Fibroblast of the conjunctiva (primary cell): ENCODE measurements around the gene PLB1.

Experiments
- DNase-seq: peaks from one replicate; pipeline ENCODE4 v3.0.0-alpha.2; 2010; ENCODE audit warnings: low read depth

PLB1 gene

DNA sequence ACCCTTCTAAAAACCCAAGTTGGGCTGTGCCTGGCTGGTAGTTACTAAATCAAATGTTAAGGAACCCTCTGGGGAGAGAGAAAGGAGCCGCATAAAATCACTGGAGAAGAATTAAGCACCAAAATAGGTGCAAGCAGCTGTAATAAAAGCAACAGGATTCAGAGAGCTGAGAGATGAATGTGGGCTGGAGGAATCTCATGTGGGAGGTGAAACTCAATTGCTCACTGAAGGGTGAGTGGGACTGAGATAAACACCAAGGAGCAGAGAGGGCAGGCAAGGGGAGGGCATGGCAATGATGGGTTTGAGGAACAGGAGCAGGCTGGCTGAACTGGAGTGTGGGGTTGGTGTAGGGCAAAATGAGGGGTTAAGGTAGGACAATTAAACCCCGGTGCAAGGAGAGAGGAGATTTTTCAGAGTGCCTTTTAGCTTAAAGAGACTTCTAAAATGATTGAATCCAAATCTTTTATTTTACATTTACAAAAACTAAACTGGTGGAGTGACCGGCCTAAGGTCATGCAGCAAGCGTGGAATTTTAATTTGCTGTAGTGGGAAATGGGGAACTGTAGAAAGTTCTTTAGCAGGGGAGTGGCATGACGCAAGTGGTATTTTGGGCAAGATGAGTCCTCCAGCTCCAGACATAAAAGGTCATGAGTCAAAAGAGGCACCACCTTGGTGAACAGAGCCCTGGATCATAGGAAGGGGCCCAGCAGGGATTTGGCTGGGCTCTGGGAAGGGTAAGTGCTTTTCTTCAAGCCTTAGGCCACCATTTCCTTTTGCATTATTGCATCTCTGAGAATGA is 10.5 kb downstream of the PLB1 start:
- no peak for DNase-seq

DNA sequence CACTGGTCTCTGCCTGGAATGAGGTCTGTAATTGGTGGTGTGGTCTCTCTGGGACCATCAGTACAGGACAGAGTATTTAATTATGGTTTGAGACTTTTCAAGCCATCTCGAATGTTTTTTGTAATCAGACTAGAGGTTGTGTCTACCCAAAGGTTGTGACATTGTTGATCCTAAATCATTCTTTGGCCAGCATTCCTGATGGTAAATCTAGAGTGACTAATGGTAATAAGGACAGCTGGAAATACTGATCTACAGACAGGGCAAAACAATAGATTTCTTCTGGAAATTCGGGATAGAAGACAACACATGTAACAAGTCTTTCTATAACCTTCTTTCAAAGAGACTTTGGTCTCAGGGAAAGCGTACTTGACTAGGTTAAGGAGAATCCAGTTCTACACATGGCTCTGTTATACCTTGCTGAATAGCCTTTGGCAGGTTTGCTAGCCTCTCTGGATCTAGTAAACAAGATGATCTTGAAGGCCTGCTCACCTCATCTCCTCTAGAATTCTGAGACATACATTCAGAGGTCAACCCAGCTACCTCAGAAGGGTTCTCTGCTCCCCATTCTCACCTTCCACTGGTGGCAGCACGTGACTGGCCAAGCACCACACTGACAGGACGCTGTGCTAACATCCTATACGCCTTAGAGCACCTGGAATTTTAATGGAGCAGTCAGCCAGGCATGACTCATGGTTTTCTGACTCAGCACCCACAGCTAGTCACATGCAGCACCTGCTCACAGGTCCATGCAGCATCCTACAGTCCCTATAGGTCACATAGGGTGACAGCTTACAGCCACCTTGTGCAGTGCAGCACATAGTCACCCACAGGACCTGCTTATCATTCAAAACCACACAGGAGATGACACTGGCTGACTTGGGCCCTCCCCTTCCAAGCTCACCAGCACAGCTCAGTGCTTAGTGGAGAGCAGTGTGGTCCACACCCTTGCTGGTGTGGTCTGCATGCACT is 12.2 kb downstream of the PLB1 start:
- no peak for DNase-seq

GRCh38 chr2:28509361-28509760 is 13.5 kb downstream of the PLB1 start:
- no peak for DNase-seq

GRCh38 chr2:28510184-28510583 is 14.3 kb downstream of the PLB1 start:
- no peak for DNase-seq

DNA sequence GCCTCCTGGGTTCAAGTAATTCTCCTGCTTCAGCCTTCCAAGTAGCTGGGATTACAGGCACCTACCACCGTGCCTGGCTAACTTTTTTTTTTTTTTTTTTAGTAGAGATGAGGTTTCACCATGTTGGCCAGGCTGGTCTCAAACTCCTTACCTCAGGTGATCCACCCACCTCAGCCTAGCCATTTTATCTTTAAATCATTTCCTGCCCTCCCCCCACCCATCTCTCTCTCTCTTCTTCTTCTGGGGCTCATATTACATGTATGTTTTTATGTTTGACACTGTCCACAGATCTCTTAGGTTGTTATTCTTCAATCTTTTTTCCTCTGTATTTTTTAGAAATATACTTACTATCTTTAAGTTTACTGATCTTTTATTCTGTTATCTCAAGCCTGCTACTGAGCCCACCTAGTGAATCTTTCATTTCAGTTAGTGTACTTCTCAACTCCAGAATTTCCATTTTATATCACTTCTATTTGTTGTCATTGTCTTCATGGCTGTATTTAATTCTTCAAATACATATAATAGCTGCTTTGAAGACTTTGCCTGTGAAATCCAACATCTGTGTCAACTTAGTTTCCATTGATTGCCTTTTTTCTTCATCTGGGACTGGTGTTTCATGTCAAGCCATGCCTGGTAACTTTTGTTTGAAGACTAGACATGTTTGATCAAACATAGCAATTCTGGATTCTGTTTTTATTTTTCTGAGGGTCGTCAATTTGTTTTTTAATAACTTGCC is 16.2 kb downstream of the PLB1 start:
- DNase-seq: no peak

DNA sequence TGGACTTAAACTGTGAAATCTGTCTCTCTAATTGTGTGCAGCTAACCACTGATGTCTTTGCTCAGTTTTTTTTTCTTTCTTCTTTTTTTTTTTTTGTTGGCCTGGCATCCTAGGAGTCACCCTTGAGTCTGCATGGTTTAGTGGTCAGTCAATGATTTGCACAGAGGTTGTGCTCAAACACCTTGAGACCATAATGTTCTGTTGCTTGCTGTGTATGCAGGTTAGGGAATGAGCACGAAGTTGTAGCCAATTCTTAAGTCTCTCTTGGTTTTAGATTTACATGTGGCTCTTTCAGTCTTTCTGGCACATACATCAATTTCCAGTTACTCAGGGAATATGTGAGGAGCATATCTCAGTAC is 16.7 kb downstream of the PLB1 start:
- no peak for DNase-seq

GRCh38 chr2:28513097-28513496 is 17.2 kb downstream of the PLB1 start:
- no peak for DNase-seq

GRCh38 chr2:28515176-28515751 is 19.4 kb downstream of the PLB1 start:
- no peak for DNase-seq

DNA sequence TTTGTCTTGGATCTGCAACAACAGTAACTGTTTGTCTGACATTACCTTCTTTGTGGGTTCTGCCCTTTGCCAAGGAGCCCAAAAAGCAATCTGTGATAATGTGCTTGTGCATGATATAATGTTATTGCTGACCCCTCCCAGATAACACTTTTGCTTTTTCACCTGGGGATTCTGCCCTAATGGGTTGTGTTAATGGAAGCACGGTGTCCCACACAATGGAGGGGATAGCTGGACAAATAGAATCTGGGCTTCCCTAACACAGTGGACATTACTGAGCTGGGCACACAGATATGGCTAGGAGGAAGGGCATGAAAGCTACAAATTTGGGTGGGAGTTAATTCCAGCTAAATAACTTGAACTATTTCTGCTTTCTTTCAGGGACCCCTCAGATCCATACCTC is 20.6 kb downstream of the PLB1 start:
- DNase-seq: no peak

DNA sequence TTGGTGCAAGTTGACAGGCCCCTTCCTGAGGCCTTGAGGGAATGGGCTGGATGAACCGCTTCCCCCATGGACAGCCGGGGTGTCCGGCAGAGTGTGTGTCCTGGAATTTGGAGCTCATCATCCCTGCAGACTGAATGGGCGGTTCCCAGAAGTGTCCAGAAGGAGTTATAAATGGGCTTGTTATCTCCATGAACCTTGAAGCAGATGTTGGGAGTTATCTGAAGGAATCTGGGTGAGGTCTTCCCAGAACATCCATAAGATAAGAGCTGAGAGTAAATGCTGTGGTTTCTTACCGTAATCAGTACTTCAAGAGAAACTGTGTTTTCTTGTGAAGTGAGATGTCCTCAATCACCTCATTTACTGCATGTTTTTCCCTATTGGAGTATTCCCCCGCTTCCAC is 21.1 kb downstream of the PLB1 start:
- no peak for DNase-seq

DNA sequence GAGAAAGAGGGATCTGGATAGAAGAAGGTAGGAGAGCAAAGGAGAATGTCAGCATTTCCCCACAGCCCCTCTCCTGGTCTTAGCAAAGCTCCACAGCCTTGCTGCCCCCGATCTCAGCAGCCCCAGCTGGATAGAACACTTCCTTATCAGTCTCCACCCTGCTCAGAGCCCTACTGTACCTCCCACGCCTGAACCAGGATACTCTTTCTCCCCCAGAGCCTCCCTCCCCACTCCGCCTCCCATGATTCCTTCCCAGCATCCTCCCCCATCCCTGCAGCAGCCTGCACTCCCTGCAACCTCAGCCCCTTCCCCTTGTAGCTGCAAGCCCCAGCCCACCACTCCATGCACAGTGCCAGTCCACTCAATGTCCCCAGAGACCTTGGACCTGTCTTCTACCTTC is 25.8 kb downstream of the PLB1 start:
- DNase-seq: no peak

GRCh38 chr2:28522481-28522880 is 26.6 kb downstream of the PLB1 start:
- DNase-seq: no peak

GRCh38 chr2:28523902-28524301 is 28.0 kb downstream of the PLB1 start:
- DNase-seq: no peak

DNA sequence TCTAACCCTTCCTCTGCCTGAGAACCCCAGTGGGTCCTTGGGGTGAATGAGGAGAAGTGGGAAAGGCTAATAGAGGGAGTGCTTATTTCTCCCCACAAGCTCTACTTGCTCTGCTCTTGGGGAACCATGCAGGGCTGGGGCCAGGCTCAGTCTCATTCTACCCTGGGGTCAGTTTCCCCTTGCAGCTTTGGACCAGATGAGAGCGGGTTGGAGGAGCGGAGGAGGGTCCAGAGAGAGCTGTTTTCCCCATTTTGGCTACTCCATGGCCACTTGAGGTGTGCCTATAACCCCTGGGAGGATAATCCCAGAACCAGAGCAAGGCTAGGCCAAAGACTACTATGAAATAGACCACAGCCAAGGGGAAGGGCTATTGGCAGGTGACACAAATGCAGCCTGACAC is 29.6 kb downstream of the PLB1 start:
- DNase-seq: no peak

- no peak for DNase-seq
Measured at GRCh38 chr2:28526527-28527132, 30.8 kb downstream of the PLB1 start.

- DNase-seq: no peak
Measured at GRCh38 chr2:28527196-28527595, 31.3 kb downstream of the PLB1 start.

GRCh38 chr2:28528206-28528605 is 32.3 kb downstream of the PLB1 start:
- no peak for DNase-seq

GRCh38 chr2:28530782-28531181 is 34.9 kb downstream of the PLB1 start:
- DNase-seq: no peak

- no peak for DNase-seq
Measured at GRCh38 chr2:28532399-28532798, 36.5 kb downstream of the PLB1 start.

DNA sequence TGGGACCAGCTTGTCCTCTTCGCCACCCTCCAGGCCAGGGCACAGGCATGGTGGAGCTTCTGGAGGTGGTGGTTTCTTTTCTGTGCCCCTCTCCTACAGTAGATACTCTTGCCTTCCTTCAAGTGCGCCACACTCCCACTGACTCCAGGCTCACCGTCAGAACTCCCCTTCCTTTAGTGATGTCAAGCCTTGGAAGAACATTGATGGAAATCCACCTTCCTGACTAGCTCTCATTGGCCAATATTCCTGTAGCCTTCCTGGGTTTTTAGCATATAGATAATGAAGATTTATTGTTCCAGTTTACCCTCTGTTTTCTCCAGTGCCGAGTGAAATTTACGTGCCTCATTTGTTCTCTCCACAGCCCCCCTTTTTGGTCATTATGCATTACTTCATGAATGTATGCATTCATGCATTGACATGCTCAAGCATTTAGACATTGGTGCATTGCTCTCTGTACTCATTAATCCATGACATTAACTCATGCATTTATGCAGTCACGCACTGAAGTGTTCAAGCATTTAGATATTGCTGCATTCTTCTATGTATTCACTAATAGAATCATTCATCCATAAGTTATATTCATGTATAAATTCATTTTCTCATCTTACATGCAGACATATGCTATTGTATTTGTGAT is 37.3 kb downstream of the PLB1 start:
- no peak for DNase-seq

DNA sequence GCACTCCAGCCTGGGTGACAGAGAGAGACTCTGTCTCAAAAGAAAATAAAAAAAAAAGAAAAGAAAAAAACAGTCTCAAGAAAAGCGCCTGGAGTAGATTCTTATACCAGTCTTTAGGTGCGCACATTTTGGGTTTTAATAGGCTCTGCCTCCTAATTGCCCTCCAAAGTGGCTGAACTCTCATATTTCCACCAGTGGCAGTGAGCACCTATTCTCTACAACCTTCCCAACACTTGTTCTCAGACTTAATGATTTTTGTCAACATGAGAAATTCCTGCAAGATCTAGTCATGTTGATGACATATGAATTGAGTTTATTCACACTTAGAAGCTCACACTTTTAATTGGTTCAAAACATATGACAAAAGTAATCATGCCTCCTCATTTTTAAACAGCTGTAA is 39.0 kb downstream of the PLB1 start:
- DNase-seq: no peak
